GM12891 (cell line): ENCODE results near the gene FCSK.

Experiments
- POLR2A ChIP-seq: IDR thresholded peaks from 2 replicates; pipeline ENCODE4 v1.6.1; 2011; ENCODE audit warnings: low read depth, low read length, control low read depth
- POLR2AphosphoS5 ChIP-seq: IDR thresholded peaks from 2 replicates; pipeline ENCODE4 v1.6.1; 2011; ENCODE audit warnings: low read depth, low read length, control low read depth
- SPI1 ChIP-seq: IDR thresholded peaks from 2 replicates; pipeline ENCODE4 v1.6.1; 2011; ENCODE audit warnings: low read depth, low read length, control low read depth
- TAF1 ChIP-seq: IDR thresholded peaks from 2 replicates; pipeline ENCODE4 v1.6.1; 2011; ENCODE audit warnings: low read depth, low read length, control low read depth

GRCh38 chr16:70421473-70422311 lies 32.7 kb upstream of the FCSK start:
- TF ChIP-seq POLR2AphosphoS5 = no peak
- no peak for TF ChIP-seq POLR2A
- no peak for TF ChIP-seq SPI1
- no peak for TF ChIP-seq TAF1
